COLO668 (cell line): ENCODE results near the gene AP5Z1.
"Not testable (repeated sequence)": the region's sequence is repeated elsewhere in the genome, so short reads cannot be mapped to it uniquely, and the experiment has no call there.

ENCODE experiments used
- DNase-seq: peaks from one replicate; lab custom pipeline; 2025; ENCODE audit not compliant: unreplicated experiment; lab: John Stamatoyannopoulos, UW

AP5Z1 gene

DNA sequence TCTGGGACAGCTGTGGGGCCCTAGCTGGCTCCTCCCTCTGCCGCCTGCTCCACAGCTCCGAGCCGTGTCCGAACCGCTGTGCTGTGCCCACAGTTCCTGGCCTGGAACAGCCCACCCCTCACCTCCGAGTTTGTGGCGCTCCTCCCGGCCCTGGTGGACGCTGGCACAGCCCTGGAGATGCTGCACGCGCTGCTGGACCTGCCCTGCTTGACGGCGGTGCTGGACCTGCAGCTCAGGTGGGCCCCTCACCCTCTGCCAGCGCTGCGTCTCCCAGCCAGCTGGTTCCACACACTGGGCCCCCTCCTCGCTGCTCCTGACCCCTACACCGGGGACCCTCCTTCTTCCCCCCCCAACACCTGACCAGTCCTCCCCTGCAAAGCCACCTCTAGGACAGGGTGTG lies 12.1 kb downstream of the AP5Z1 start:
- DNase-seq, result no peak

DNA sequence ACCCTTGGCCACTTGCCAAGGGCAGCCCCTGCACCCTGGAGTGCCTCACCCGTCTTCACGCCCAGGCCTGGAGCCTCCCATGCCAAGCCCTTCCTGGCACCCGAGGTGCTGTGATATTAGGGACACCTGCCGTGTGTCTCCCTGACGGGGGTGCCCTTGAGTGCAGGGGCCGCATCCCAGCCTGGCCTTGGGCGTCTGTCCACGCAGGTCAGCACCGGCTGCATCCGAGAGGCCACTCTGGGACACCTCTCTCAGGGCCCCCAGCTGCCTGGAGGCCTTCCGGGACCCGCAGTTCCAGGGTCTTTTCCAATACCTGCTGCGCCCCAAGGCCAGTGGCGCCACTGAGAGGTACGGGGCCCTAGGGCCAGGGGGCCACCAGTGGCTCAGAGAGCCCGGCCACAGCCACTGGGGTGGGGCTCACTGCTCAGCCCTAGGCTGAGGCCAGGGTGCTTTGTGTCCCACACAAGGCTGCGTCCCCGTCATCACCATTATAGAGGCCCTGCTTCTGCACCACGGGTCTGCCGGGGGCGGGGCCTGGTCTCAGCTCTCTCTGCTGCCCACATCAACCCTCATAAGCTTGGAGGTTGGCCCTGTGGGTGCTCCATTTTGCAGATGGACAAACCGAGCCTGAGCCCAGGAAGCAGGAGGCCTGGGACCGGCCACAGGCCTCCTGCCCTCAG lies 12.7 kb downstream of the AP5Z1 start:
- no peak for DNase-seq

DNA sequence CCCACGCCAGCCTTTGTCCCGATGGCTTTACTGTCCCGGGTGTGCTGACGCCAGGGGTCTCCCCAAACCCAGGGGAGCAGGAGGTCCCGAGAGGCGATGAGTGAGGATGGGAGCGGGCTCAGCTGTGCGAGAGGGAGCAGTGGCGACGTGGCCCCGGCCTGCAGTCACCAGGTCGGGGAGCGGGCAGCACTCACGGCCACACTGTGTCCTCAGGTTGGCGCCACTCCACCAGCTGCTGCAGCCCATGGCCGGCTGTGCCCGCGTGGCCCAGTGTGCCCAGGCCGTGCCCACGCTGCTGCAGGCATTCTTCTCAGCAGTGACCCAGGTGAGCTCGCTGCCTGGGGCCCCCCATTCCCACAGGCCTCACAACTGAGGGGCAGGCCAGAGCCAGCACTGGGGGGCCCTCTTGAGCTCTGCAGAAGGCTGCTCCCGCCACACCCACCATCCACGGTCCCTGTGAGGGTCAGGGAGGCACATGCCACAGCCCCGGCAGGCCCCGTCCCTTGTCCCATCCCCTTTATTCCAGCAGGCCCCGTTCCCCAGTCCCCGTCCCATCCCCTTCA lies 13.3 kb downstream of the AP5Z1 start:
- DNase-seq, result no peak

DNA sequence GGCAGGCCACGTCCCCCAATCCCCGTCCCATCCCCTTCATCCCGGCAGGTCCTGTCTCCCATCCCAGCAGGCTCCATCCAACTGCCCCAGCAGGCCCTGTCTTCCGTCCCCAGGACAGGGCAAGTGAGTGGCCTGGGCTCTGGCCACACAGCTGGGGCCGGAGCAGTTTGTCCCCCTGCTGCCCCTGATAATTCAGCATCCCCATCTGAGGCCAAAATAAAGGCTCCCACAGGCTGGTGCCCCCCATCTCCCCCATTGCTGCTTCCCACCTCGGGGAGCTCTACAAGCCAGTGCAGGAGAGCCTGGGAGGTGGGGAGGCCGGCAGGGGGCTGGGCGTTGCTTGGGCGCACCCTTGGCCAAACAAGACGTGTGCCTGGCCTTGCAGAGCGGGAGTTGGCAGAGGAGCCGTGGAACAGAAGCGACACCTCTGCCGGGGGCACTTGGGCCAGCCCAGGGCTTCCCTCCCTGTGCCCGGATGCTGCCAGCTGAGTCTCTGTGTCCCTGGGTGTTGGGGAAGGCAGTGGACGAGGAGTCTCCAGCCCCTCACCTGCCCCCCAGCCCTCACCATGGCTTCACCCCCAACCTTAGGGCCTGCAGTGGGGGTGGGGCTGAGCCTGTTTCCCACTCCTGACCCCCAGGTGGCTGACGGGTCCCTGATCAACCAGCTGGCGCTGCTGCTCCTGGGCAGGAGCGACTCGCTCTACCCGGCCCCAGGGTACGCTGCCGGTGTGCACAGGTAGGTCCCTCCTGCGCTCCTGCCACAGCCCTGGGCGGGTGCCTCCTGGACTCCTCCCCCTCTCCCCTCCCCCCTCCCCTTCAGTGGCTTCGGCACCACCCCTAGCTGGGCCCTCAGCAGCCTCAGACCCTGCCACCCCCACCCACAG lies 14.0 kb downstream of the AP5Z1 start:
- DNase-seq, result no peak

DNA sequence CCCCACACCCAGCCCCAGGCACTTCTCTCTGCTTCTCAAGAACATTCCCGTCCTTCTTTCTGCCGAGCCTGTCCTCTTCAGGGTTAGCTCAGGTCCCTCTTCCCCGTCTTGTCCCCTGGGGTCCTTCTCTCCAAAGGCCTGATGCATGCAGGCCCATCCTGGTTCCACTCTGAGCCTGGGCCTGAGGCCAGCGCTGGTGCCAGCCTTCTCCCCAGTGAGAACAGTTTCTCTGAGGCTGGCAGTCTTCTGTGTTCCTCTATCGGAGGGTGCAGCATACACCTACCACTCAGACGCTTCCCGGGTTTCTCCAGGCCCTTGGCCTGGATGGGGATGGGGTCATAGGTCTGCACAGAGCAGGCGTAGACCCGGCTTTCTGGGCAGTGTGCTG lies 14.6 kb downstream of the AP5Z1 start:
- DNase-seq, result no peak

DNA sequence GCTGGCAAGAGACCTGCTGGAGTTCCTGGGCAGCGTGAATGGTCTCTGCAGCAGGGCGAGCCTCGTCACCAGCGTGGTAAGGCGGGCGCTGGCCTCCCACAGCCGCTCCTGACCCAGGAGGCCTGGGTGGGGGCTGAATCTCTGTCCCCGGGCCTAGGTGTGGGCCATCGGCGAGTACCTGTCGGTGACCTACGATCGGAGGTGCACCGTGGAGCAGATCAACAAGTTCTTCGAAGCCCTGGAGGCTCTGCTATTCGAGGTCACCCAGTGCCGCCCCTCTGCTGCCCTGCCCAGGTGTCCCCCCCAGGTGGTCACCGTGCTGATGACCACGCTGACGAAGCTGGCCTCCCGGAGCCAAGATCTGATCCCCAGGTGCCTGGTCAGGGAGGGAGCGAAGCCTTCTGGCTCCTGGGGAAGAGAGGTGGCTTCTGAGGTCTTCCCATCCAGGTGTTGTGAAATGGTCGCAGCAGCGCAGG lies 15.1 kb downstream of the AP5Z1 start:
- DNase-seq, result no peak

DNA sequence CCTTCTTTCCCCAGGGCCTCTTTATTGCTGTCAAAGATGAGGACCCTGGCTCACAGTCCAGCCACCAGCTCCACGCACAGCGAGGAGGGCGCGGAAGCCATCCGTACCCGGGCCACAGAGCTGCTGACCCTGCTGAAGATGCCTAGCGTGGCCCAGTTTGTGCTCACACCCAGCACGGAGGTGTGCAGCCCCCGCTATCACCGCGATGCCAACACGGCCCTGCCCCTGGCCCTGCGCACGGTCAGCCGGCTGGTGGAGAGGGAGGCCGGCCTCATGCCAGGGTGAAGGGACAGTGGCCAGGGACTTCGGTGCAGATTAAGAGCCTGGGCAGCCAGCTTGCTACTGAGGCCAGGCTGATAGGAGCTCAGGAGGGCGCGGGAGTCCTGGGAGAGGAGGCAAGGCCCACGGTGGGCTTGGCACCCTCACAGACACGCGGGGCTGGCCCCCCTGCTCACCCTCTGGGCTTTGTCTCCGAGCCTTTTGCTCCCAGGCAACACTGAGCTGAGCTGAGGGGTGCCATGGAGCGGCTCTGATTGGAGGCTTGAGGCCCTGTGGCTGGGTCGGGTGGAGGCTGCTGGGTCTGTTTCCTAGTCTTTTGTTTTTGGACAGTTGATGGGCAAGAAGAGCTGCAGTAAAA lies 15.8 kb downstream of the AP5Z1 start:
- no peak for DNase-seq

DNA sequence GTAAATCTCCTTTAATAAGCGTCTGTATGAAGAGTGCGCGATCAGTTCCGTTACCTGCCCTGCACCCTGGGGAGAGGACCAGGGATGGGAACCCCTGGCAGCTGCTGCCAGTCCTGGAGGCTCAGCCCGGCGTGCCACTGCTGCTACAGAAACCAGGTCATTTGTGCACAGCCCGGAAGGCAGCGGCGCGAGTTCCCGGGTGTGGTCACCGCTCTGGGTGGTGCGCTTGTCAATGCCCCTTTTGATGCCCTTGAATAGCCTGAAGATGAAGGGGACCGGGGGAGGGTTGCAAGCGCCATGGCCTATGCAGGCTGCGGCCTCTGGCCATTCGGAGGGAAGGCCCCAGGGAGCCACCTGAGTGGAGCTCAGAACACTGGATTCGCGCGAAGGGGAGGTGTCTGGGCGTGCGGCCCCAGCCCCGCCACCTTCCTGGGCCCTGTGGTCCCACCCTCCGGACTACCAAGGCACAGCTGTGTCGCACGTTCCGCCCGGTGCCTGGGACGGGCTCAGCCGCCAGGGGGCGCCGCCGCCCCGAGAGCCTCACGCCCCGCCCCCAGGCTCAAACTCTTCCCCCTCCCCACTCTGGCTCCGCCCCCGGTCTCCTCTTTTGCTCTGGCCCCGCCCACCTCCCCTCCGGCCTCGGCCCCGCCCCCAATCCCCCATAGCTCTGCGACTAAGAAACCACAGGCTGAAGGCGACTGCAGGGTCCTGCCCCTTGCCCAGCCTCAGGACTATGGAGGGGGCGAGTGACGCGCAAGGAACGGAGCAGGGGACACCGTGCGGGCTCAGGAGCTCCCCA lies 16.5 kb downstream of the AP5Z1 start:
- peak; percentile 37 for DNase-seq

DNA sequence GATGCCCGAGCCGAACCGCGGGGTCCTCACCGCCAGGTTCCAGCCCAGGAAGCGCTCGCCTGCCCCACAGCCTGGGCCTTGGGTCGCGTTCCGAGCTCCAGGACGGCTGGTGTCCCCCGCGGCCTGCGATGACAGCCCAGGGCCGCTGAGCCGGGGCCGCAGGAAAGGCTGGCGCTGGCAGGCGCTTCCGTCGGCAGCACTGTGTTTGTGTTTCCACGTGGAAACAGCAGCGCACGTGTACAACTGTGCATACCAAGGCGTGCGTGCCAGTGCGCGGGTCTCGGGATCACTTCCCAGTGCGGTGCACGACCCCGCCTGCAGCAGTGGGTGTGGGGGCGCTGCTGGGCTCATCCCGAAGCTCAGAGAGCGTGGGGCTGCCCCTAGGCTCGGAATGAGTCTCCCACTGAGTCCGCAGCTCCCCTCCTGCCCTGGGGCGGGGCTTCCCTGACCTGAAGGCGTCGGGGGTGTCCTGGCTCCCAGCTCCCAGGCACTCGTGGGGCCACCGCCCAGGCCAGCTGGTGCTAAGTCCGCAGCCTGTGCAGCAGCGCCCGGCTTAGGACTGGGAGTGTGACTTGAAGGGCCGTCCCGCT lies 17.2 kb downstream of the AP5Z1 start:
- no peak for DNase-seq

DNA sequence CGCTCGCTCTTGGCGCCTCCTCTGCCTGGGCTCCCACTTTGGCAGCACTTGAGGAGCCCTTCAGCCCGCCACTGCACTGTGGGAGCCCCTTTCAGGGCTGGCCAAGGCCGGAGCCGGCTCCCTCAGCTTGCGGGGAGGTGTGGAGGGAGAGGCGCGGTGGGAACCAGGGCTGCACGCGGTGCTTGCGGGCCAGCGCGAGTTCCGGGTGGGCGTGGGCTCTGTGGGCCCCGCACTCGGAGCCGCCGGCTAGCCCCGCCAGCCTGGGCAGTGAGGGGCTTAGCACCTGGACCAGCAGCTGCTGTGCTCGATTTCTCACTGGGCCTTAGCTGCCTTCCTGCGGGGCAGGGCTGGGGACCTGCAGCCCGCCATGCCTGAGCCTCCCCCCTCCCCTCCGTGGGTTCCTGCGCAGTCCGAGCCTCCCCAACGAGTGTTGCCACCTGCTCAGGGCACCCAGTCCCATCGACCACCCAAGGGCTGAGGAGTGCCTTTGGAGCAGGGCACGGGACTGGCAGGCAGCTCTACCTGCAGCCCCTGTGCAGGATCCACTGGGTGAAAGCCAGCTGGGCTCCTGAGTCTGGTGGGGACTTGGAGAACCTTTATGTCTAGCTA lies 18.1 kb downstream of the AP5Z1 start:
- not testable (repeated sequence) for DNase-seq

DNA sequence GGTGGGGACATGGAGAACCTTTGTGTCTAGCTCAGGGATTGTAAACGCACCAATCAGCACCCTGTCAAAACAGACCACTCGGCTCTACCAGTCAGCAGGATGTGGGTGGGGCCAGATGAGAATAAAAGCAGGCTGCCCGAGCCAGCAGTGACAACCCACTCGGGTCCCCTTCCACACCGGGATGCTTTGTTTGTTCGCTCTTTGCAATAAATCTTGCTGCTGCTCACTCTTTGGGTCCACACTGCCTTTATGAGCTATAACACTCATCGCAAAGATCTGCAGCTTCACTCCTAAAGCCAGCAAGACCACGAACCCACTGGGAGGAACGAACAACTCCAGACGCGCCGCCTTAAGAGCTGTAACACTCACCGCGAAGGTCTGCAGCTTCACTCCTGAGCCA lies 18.7 kb downstream of the AP5Z1 start:
- DNase-seq, result not testable (repeated sequence)

DNA sequence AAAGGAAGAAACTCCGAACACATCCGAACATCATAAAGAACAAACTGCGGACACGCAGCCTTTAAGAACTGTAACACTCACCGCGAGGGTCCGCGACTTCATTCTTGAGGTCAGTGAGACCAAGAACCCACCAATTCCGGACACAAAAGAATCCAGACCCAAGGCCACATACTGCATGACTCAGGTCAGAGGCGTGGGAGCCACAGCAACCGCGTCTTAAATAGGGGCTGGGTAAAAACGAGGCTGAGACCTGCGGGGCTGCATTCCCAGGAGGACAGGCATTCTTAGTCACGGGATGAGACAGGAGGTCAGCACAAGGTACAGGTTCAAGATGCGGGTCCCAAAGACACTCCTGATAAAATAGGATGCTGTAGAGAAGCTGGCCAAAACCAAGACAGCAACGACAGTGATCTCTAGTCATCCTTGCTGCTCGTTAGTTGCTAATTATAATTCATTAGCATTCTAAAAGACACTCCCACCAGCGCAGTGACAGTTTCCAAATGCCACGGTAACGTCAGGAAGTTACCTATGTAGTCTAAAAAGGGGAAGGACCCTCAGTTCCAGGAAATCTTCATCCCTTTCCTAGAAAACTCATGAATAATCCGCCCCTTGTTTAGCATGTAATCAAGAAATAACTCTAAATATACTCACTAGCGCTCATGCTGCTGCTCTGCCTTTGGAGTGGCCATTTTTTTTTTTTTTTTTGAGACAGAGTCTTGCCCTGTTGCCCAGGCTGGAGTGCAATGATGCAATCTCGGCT lies 19.3 kb downstream of the AP5Z1 start:
- DNase-seq, result no peak

DNA sequence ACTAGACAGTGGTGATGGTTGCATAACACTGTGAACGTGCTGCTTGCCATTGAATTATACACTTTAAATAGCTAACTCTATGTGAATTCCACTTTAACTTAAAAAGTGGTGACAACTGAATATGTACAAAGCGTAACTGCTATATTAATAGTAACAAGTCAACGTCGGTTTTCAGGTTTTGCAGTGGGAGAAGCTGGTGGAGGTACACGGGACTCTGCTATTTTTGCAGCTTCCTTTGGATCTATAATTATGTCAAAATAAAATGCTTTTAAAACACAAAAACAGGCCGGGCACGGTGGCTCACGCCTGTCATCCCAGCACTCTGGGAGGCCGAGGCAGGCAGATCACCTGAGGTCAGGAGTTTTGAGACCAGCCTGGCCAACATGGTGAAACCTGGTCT lies 21.0 kb downstream of the AP5Z1 start:
- no peak for DNase-seq

DNA sequence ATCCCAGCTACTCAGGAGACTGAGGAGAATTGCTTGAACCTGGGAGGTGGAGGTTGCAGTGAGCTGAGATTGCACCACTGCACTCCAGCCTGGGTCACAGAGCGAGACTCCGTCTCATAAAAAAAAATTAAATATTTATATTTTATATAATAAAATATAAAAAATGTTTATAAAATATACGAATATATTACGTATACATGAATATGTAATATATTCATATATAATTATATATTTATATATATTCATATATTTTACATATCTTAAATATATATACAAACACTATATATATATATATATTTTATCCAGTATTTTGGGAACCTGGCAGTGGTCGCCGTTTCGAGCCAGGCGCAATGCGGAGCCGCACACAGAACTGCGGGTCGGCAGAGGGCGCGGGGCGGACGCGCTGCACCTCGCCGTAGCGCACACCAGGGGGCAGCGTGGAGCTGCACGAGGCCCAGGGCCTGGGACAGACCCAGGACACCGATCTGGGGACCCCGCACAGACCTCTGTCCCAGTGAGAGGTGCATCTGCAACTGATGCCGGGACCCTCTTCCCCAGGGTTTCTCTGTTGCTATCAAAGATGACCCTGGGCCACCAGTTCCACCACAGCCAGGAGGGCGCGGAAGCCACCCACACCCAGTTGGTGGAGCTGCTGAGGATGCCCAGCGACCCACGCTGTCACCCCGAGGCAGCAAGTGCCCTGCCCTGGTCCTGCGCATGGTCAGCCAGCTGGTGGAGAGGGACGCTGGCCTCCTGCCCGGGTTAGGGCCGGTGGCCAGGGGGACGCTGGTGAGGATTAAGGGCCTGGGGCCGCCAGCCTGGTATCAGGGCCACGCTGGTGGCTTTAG lies 22.7 kb downstream of the AP5Z1 start:
- peak; percentile 59 for DNase-seq

DNA sequence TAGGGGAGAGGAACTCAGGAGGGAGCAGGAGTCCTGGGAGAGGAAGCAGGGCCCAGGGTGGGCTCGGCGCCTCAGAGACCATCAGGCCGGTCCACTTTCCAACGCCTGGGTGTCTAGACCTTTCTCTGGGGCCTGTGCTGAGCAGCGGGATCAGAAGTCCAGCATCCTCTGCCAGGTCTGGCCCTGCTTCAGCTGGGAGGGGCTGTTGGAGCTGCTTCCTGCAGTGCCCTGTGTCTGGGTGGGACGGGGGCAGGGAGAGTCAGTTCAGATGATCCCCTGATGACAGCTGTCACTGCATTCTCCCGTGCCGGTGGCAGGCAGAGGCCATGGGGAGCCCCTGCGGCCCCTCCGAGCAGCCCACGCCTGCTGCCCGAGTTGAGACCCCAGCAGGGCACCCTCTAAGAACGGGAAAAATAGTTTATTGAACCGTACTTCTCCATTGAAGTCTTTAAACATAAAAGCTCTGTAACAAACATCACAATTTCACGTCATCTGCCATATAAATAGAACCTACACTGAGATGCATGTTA lies 23.3 kb downstream of the AP5Z1 start:
- DNase-seq, result no peak

DNA sequence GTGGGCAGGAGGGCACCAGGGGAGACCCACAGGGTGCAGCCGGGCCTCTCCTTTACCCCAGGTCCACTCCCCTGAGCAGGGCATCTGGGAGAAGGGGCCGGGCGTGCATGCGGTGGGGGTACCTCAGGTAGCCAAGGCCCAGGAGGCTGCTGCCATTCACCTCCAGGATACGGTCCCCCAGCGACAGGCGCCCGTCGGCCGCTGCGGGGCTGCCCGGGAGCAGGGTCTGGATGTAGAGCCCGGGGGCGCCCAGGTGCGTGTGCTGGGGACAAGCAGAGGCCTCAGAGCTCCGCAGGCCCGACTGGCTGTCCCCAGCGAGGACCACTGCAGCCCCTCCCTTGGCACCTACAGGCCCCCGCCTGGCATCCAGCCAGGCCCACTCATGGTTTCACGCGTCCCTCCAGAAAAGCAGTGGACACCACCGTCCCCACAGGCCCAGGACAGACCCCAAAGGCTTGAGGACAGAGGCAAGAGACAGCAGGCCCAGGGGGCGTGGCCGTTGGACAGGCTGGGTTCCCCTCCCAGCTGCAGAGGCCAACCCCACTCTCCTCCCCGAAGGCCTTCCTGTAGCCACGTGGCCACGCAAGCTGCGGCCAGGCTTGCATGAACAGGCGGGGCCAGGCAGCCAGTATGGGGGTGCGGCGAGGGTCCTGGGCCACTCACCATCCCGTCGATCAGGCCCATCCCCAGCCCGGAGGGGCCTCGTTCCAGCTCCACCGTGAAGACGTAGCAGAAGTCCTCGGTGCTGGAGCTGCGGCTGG lies 24.3 kb downstream of the AP5Z1 start:
- no peak for DNase-seq

DNA sequence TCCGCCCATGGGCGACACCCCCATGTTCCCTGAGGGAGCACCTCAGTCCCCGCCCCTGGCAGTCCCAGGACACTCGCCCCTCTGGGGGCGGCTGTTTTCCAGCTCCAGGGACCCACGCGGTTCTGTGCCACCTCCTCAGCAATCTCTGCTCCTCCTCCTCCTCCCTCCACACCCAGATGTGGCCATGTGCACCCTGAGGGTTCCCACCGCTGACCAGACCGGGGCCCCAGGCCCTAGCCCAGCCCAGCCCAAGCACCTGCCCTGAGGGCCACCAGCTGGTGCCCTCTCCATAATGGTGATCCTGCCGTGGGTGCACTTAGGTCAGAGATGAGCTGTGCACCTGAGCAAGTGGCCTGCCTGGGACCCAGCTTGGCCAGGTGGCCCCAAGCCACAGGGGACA lies 25.1 kb downstream of the AP5Z1 start:
- DNase-seq, result no peak
